GM23338 (cell line): ENCODE measurements around the gene ROCK2. TPM values are rescaled to one million over a fixed set of nuclear protein-coding genes. Genes with fewer than 3 reads are reported as not detected.

ENCODE experiments used
- CTCF ChIP-seq, 2 experiments: fragments of 200-600 bp in 1 of 2; sonication (generic) in 1 of 2; conservative IDR thresholded peaks; 2 replicates each; pipeline versions ENCODE4 v1.5.1 to v1.6.1; 2016 to 2017; ENCODE audit warnings: antibody characterized with exemption in 2 of 2, low read depth in 2 of 2, mild to moderate bottlenecking in 2 of 2, moderate library complexity in 1 of 2
- EZH2 ChIP-seq: fragments of 200-600 bp; sonication (generic); IDR thresholded peaks from one replicate; pipeline ENCODE4 v1.8.0; 2017; ENCODE audit warnings: antibody characterized with exemption, mild to moderate bottlenecking, low read depth; ENCODE audit not compliant: unreplicated experiment
- EZH2phosphoT487 ChIP-seq: fragments of 200-600 bp; sonication (generic); IDR thresholded peaks from one replicate; pipeline ENCODE4 v1.8.1; 2018; ENCODE audit warnings: antibody characterized with exemption; ENCODE audit not compliant: unreplicated experiment
- JUNB ChIP-seq: IDR thresholded peaks from one replicate; pipeline ENCODE4 v1.6.1; 2016; ENCODE audit warnings: antibody characterized with exemption; ENCODE audit not compliant: unreplicated experiment
- POLR2AphosphoS5 ChIP-seq: IDR thresholded peaks from 2 replicates; pipeline ENCODE4 v1.6.1; 2016; ENCODE audit warnings: antibody characterized with exemption, low read depth
- ZNF114 ChIP-seq: fragments of 250-450 bp; sonication (Bioruptor Pico); IDR thresholded peaks from 2 replicates; pipeline ENCODE4 v1.5.0; 2020; ENCODE audit warnings: mild to moderate bottlenecking, moderate library complexity
- ZNF331 ChIP-seq: fragments of 250-450 bp; sonication (Bioruptor Pico); IDR thresholded peaks from 2 replicates; pipeline ENCODE4 v1.5.0; 2020; ENCODE audit warnings: low read depth, mild to moderate bottlenecking, moderate library complexity
- ZNF462 ChIP-seq: fragments of 250-450 bp; sonication (Bioruptor Pico); IDR thresholded peaks from 2 replicates; pipeline ENCODE4 v1.5.0; 2020; ENCODE audit warnings: mild to moderate bottlenecking, moderate library complexity
- polyA plus RNA-seq: library from polyadenylated mRNA; unstranded; fragments of >200 nt; fragmentation: Nextera tagmentation; extraction: Ambion mirVana; gene quantifications from 2 replicates; pipeline ENCODE4 v1.2.1, GENCODE V29; 2016
- total RNA-seq: library from RNA; depleted of rRNA; stranded (reverse); fragments of >200 nt; shearing (Covaris generic); gene quantifications from 2 replicates; pipeline ENCODE4 v1.2.3, GENCODE V29; 2014

ROCK2 gene
- total and polyA plus RNA-seq, 2 experiments from 2014 or later: 16.4 to 28.0 TPM

DNA sequence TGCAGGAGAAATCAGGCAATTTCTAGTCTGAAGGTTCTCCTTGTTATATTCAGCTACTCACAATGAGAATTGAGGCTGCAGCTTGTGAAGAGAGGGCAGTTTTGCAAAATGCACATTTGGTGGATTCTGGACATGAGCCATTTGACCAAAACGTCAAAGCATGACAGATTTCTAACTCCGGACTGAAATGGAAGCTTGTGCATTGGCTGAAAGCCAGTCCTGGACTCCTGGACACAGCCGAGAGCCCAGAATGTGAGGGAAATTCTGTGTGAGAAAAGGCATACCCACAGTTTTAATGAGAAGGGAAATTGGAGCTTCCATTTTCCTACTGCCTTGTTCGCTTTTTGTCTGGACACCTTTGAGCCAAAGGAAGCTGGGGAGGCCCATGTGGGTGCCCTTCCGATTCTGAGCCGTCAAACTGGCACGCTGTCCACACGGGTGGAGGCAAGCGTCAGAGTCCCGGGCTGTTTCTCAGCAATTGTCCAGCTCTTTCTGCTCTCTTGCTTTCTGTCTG lies 23.7 kb upstream of the ROCK2 start (continued):
- TF ChIP-seq ZNF462 (CRISPR knock-in tag) (no peak), ZNF331 (CRISPR knock-in tag) (no peak), POLR2AphosphoS5 (no peak), EZH2 (no peak), CTCF (conservative IDR thresholded peaks at IDR 0.05; ENCODE audit: low read depth in 2 of 2) (no peak), EZH2phosphoT487 (no peak), ZNF114 (no peak), JUNB (no peak)
